A673 (cell line): ENCODE results near the gene SLX4.

Source experiments
- EZH2 ChIP-seq: fragments of 200-600 bp; sonication (generic); IDR thresholded peaks from 2 replicates; pipeline ENCODE4 v1.6.1; 2017; ENCODE audit warnings: borderline replicate concordance, low read depth, mild to moderate bottlenecking, mixed read lengths, antibody characterized with exemption, low read length; ENCODE audit not compliant: poor library complexity, severe bottlenecking
- TF ChIP-seq, protein P1 (sequence below): fragments of 300-800, 200-600 bp; sonication (generic); conservative IDR thresholded peaks from 2 replicates; pipeline ENCODE4 v1.5.1; 2017; ENCODE audit warnings: low read depth, mild to moderate bottlenecking, antibody characterized with exemption, low read length, moderate library complexity, mixed read lengths

GRCh38 chr16:3536271-3536731 is 75.1 kb downstream of the SLX4 start:
- TF ChIP-seq, protein P1, sequence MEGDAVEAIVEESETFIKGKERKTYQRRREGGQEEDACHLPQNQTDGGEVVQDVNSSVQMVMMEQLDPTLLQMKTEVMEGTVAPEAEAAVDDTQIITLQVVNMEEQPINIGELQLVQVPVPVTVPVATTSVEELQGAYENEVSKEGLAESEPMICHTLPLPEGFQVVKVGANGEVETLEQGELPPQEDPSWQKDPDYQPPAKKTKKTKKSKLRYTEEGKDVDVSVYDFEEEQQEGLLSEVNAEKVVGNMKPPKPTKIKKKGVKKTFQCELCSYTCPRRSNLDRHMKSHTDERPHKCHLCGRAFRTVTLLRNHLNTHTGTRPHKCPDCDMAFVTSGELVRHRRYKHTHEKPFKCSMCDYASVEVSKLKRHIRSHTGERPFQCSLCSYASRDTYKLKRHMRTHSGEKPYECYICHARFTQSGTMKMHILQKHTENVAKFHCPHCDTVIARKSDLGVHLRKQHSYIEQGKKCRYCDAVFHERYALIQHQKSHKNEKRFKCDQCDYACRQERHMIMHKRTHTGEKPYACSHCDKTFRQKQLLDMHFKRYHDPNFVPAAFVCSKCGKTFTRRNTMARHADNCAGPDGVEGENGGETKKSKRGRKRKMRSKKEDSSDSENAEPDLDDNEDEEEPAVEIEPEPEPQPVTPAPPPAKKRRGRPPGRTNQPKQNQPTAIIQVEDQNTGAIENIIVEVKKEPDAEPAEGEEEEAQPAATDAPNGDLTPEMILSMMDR, result no peak
- no peak for TF ChIP-seq EZH2
